HFFc6 (cell line): ENCODE data around the gene STK10. TPM values are rescaled to one million over a fixed set of nuclear protein-coding genes. Genes with fewer than 3 reads are reported as not detected.
A peak's percentile ranks its signal among the peaks of the same experiment; 100 is the strongest.

Source experiments
- DNase-seq: peaks from one replicate; pipeline ENCODE4 v3.0.0-alpha.2; 2018
- H3K27ac Mint-ChIP-seq: 2 replicates; pipeline ENCODE4 v1.8.0; 2020; ENCODE audit warnings: mild to moderate bottlenecking, mixed read lengths
- H3K27me3 Mint-ChIP-seq: 2 replicates; pipeline ENCODE4 v1.8.0; 2021; ENCODE audit warnings: mild to moderate bottlenecking, moderate library complexity, mixed read lengths; ENCODE audit not compliant: insufficient read depth
- H3K36me3 Mint-ChIP-seq: 2 replicates; pipeline ENCODE4 v1.8.0; 2021; ENCODE audit warnings: low read depth, mixed read lengths
- H3K4me1 Mint-ChIP-seq: 2 replicates; pipeline ENCODE4 v1.8.0; 2020; ENCODE audit warnings: low read depth, mixed read lengths
- H3K4me3 Mint-ChIP-seq: 2 replicates; pipeline ENCODE4 v1.8.0; 2020; ENCODE audit warnings: mild to moderate bottlenecking, moderate library complexity, mixed read lengths
- H3K9me3 Mint-ChIP-seq: 2 replicates; pipeline ENCODE4 v1.8.0; 2020; ENCODE audit warnings: mild to moderate bottlenecking, mixed read lengths
- CTCF ChIP-seq: fragments of 200-600 bp; sonication (generic); IDR thresholded peaks from 2 replicates; pipeline ENCODE4 v1.5.0; 2021; ENCODE audit warnings: antibody characterized with exemption, mild to moderate bottlenecking
- total RNA-seq, 6 experiments: library from RNA; stranded (reverse); fragmentation: NEBNext Ultra II Directional; extraction: Animal tissue kit (Norgen Biotek cat#: 25700); gene quantifications; 2 replicates in 1 of 6; 3 replicates in 5 of 6; pipeline ENCODE4 v1.2.3, GENCODE V29; 2021

The STK10 gene
- total RNA-seq, 6 experiments from 2014 or later: 39.8 to 51.6 (median 47.5) TPM

- Mint-ChIP-seq H3K36me3 (no peaks in the 10 kb centered on the region), H3K27me3 (no peaks in the 10 kb centered on the region), H3K27ac (no peak overlapping the region), H3K4me1 (no peaks in the 10 kb centered on the region), H3K4me3 (no peak overlapping the region), H3K9me3 (peaks cover 6% of the 10 kb centered on the region)
- TF ChIP-seq CTCF: no peak
- no peak for DNase-seq
Measured at GRCh38 chr5:172194985-172195774, 7.2 kb upstream of the STK10 start.

GRCh38 chr5:172193872-172194271 lies 5.8 kb upstream of the STK10 start, which contains the start of gene EFCAB9:
EFCAB9 (plus strand) TSS chr5:172194172; CDS start chr5:172194173, 1 bp downstream.
- Mint-ChIP-seq H3K27me3 (no peaks in the 10 kb centered on the region; the same call in 1 of the 2 replicates), H3K4me1 (peaks cover 8% of the 10 kb centered on the region), H3K27ac (no peak within 1 kb of the TSS), H3K36me3 (no peaks in the 10 kb centered on the region), H3K9me3 (peaks cover 6% of the 10 kb centered on the region), H3K4me3 (no peak within 1 kb of the TSS)
- DNase-seq: no peak
- TF ChIP-seq CTCF: no peak

GRCh38 chr5:172189693-172190296 lies 1.8 kb upstream of the STK10 start:
- peaks cover under 1% of the 10 kb centered on the region; the same call in 1 of the 2 replicates for H3K27me3 Mint-ChIP-seq
- peaks cover 7% of the 10 kb centered on the region; the same call in 1 of the 2 replicates for H3K36me3 Mint-ChIP-seq
- H3K4me3 Mint-ChIP-seq: peak overlapping the region; percentile 90
- TF ChIP-seq CTCF: no peak
- H3K27ac Mint-ChIP-seq: no peak overlapping the region; the same call in 1 of the 2 replicates
- H3K9me3 Mint-ChIP-seq: no peaks in the 10 kb centered on the region
- no peak for DNase-seq
- peaks cover 28% of the 10 kb centered on the region for H3K4me1 Mint-ChIP-seq

- no peak for DNase-seq
- peaks cover 2% of the 10 kb centered on the region; the same call in 1 of the 2 replicates for H3K27me3 Mint-ChIP-seq
- no peak overlapping the region for H3K27ac Mint-ChIP-seq
- peaks cover 31% of the 10 kb centered on the region for H3K4me1 Mint-ChIP-seq
- TF ChIP-seq CTCF: no peak; the same call in none of the 2 replicates
- peak overlapping the region; percentile 90 for H3K4me3 Mint-ChIP-seq
- no peaks in the 10 kb centered on the region for H3K9me3 Mint-ChIP-seq
- peaks cover 7% of the 10 kb centered on the region; the same call in 1 of the 2 replicates for H3K36me3 Mint-ChIP-seq
Measured at GRCh38 chr5:172188893-172189692, 1.1 kb upstream of the STK10 start.
